Progenitor cell of endocrine pancreas (in vitro differentiated cells): Measurements from ENCODE around the gene MAP2K1. TPM values are rescaled to one million over a fixed set of nuclear protein-coding genes. Genes with fewer than 3 reads are reported as not detected.

Source experiments
- DNase-seq: peaks from one replicate; pipeline ENCODE4 v3.0.0; 2021; ENCODE audit warnings: low spot score; ENCODE audit not compliant: unreplicated experiment
- H3K27ac Mint-ChIP-seq: 2 replicates; pipeline ENCODE4 v1.8.0; 2021; ENCODE audit warnings: mild to moderate bottlenecking, moderate library complexity, mixed read lengths
- H3K27me3 Mint-ChIP-seq: 2 replicates; pipeline ENCODE4 v1.8.0; 2021; ENCODE audit warnings: mixed read lengths
- H3K36me3 Mint-ChIP-seq: 2 replicates; pipeline ENCODE4 v1.8.0; 2022; ENCODE audit warnings: mixed read lengths; ENCODE audit not compliant: insufficient read depth
- H3K4me1 Mint-ChIP-seq: 2 replicates; pipeline ENCODE4 v1.8.0; 2021; ENCODE audit warnings: low read depth, mixed read lengths
- H3K4me3 Mint-ChIP-seq: 2 replicates; pipeline ENCODE4 v1.8.0; 2021; ENCODE audit warnings: low read depth, mild to moderate bottlenecking, moderate library complexity, mixed read lengths
- H3K9me3 Mint-ChIP-seq: 2 replicates; pipeline ENCODE4 v1.8.0; 2021; ENCODE audit warnings: low read depth, mixed read lengths
- CTCF ChIP-seq: fragments of 200-600 bp; sonication (generic); IDR thresholded peaks from one replicate; pipeline ENCODE4 v1.5.0; 2021; ENCODE audit warnings: antibody characterized with exemption, mild to moderate bottlenecking; ENCODE audit not compliant: unreplicated experiment
- microRNA-seq: library from miRNA; unstranded; fragments of <30 nt; microRNA quantifications from one replicate; pipeline ENCODE4 v1.1.0, GENCODE V29; 2020; ENCODE audit warnings: borderline number of aligned reads; ENCODE audit not compliant: unreplicated experiment
- total RNA-seq: library from RNA; stranded (reverse); gene quantifications from 2 replicates; pipeline ENCODE4 v1.2.1, GENCODE V29; 2021

MAP2K1 gene
- total RNA-seq, 1 donor from 2014 or later, result 28.6 TPM

GRCh38 chr15:66514586-66514985 lies 127.9 kb downstream of the MAP2K1 start:
- no peak for DNase-seq
- Mint-ChIP-seq H3K9me3 (no peaks in the 10 kb centered on the region), H3K36me3 (peaks cover 9% of the 10 kb centered on the region), H3K4me1 (no peaks in the 10 kb centered on the region), H3K4me3 (no peak overlapping the region), H3K27ac (no peak overlapping the region), H3K27me3 (no peaks in the 10 kb centered on the region)
- no peak for TF ChIP-seq CTCF

GRCh38 chr15:66515901-66516322 lies 129.2 kb downstream of the MAP2K1 start:
- Mint-ChIP-seq H3K4me1 (no peaks in the 10 kb centered on the region), H3K27ac (no peak overlapping the region), H3K27me3 (no peaks in the 10 kb centered on the region), H3K9me3 (no peaks in the 10 kb centered on the region), H3K36me3 (peaks cover 9% of the 10 kb centered on the region), H3K4me3 (no peak overlapping the region)
- no peak for DNase-seq
- TF ChIP-seq CTCF, result no peak

- Mint-ChIP-seq H3K27me3 (no peaks in the 10 kb centered on the region), H3K9me3 (no peaks in the 10 kb centered on the region), H3K27ac (no peak overlapping the region), H3K4me3 (no peak overlapping the region), H3K36me3 (peaks cover 2% of the 10 kb centered on the region), H3K4me1 (no peaks in the 10 kb centered on the region)
- DNase-seq, result no peak
- TF ChIP-seq CTCF, result no peak
These were observed 137.2 kb downstream of the MAP2K1 start for GRCh38 chr15:66523926-66524325.

- no peak for TF ChIP-seq CTCF
- Mint-ChIP-seq H3K27me3 (no peaks in the 10 kb centered on the region), H3K9me3 (no peaks in the 10 kb centered on the region), H3K4me1 (no peaks in the 10 kb centered on the region), H3K4me3 (no peak overlapping the region), H3K27ac (no peak overlapping the region), H3K36me3 (peaks cover 3% of the 10 kb centered on the region)
- DNase-seq, result no peak
These were observed 138.1 kb downstream of the MAP2K1 start for GRCh38 chr15:66524838-66525237.

GRCh38 chr15:66535056-66535455 lies 148.3 kb downstream of the MAP2K1 start:
- Mint-ChIP-seq H3K4me3 (no peak overlapping the region), H3K27me3 (no peaks in the 10 kb centered on the region), H3K4me1 (no peaks in the 10 kb centered on the region), H3K36me3 (peaks cover 12% of the 10 kb centered on the region), H3K9me3 (no peaks in the 10 kb centered on the region), H3K27ac (no peak overlapping the region)
- no peak for DNase-seq
- no peak for TF ChIP-seq CTCF

Small RNA genes within 50 kb of the gene (microRNA-seq; reads per million reads assigned to microRNA genes)
- gene MIR4512, result not detected

Other genes with a start within 250 kb of the MAP2K1 start
- gene MEGF11, start 133.2 kb upstream of the MAP2K1 start, total RNA-seq, result 0.60 and 1.2 TPM in 2 replicates
- 51.1 and 53.7 TPM in 2 replicates for gene DIS3L, start 93.3 kb upstream of the MAP2K1 start, total RNA-seq
- 10.1 and 11.0 TPM in 2 replicates for gene TIPIN, start 30.2 kb upstream of the MAP2K1 start, total RNA-seq
- gene SNAPC5, start 110.8 kb downstream of the MAP2K1 start, total RNA-seq, result 25.2 and 25.9 TPM in 2 replicates
- gene RPL4, start 117.9 kb downstream of the MAP2K1 start, total RNA-seq, result 2,572 and 2,630 TPM in 2 replicates
- 22.5 and 23.3 TPM in 2 replicates for gene ZWILCH, start 118.4 kb downstream of the MAP2K1 start, total RNA-seq
- gene LCTL, start 179.1 kb downstream of the MAP2K1 start, total RNA-seq, result 1.5 and 1.8 TPM in 2 replicates